GM12878 (cell line): ENCODE results near the gene SLX4.

Experiments
- ATF2 ChIP-seq: IDR thresholded peaks from 2 replicates; pipeline ENCODE4 v1.6.1; 2012; ENCODE audit warnings: low read length, inconsistent platforms
- BHLHE40 ChIP-seq, 2 experiments: fragments of 450-650 bp in 1 of 2; IDR thresholded peaks; 2 replicates each; pipeline ENCODE4 v1.6.1; 2011 to 2017; ENCODE audit warnings: low read depth in 2 of 2, borderline replicate concordance in 1 of 2, improper control_type of control experiment in 1 of 2, low read length in 1 of 2, mild to moderate bottlenecking in 1 of 2
- CTCF ChIP-seq, 3 experiments: IDR thresholded peaks in 2 of 3; conservative IDR thresholded peaks in 1 of 3; 2 replicates each; pipeline ENCODE4 v1.5.1; 2011; ENCODE audit warnings: low read depth in 3 of 3, low read length in 3 of 3, mild to moderate bottlenecking in 3 of 3, control low read depth in 2 of 3, moderate library complexity in 2 of 3, inconsistent platforms in 1 of 3, mixed read lengths in 1 of 3; ENCODE audit not compliant: control insufficient read depth in 2 of 3, insufficient read depth in 1 of 3; ENCODE audit errors: extremely low read depth in 1 of 3
- FOXM1 ChIP-seq: IDR thresholded peaks from 2 replicates; pipeline ENCODE4 v1.6.1; 2012; ENCODE audit warnings: low read depth, mild to moderate bottlenecking, inconsistent platforms, low read length, moderate library complexity
- KDM1A ChIP-seq: fragments of 200-600 bp; sonication (generic); IDR thresholded peaks from 2 replicates; pipeline ENCODE4 v1.6.1; 2016; ENCODE audit warnings: borderline replicate concordance
- NR2C2 ChIP-seq: IDR thresholded peaks from 2 replicates; pipeline ENCODE4 v1.6.1; 2011; ENCODE audit warnings: borderline replicate concordance, low read depth; ENCODE audit not compliant: control insufficient read depth, insufficient read length
- NRF1 ChIP-seq: conservative IDR thresholded peaks from 2 replicates; pipeline ENCODE4 v1.6.1; 2011; ENCODE audit warnings: mild to moderate bottlenecking, low read depth, low read length, improper control_type of control experiment
- POLR2A ChIP-seq: IDR thresholded peaks from 2 replicates; pipeline ENCODE4 v1.6.1; 2011; ENCODE audit warnings: low read depth, mild to moderate bottlenecking, low read length

DNA sequence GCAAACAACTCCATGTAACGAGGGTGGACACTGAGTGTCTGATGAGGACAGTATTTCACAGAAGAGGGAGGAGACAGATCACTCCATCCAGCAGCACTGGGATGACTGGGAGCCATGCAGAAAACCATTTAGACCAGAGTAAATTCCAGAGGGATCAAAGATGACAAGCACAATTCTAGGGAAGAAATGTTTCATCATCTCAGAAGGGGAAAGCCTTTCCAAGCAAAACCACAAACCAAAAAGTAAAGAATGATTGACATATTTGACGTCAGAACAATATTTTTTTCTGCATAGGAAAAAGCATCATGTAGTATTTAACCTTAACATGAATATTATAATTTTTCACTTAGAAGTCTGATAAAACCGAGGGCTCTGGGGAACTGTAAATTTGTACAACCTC, 47.8 kb upstream of the SLX4 start:
- TF ChIP-seq POLR2A (no peak), BHLHE40 (IDR thresholded peaks at IDR 0.05; ENCODE audit: borderline replicate concordance in 1 of 2, low read depth in 2 of 2, low read length in 1 of 2) (no peak), KDM1A (no peak), NR2C2 (no peak), ATF2 (no peak), NRF1 (no peak), CTCF (IDR thresholded peaks at IDR 0.05 in 2 of 3, conservative IDR thresholded peaks at IDR 0.05 in 1 of 3; ENCODE audit: control insufficient read depth in 2 of 3, extremely low read depth in 1 of 3, insufficient read depth in 1 of 3, low read depth in 3 of 3, low read length in 3 of 3) (no peak), FOXM1 (no peak)
